Liver (tissue), 9 donors: ENCODE measurements around the gene WDR74. TPM values are rescaled to one million over a fixed set of nuclear protein-coding genes. Genes with fewer than 3 reads are reported as not detected.

ENCODE experiments used
- DNase-seq: peaks from one replicate; pipeline ENCODE4 v3.0.0-alpha.2; 2017; ENCODE audit warnings: low spot score
- H3K27ac ChIP-seq, 2 donors: one replicate each; pipeline ENCODE4 v1.7.0; 2013; ENCODE audit warnings: inconsistent platforms in 2 of 2, low read length in 2 of 2, control low read depth in 1 of 2, low read depth in 1 of 2, mild to moderate bottlenecking in 1 of 2
- H3K27me3 ChIP-seq, 4 donors: one replicate each; pipeline versions ENCODE4 v1.6.1 to v1.7.0; 2013; ENCODE audit warnings: low read length in 3 of 4, inconsistent platforms in 1 of 4, mild to moderate bottlenecking in 1 of 4, moderate library complexity in 1 of 4; ENCODE audit not compliant: control insufficient read depth in 4 of 4, insufficient read depth in 4 of 4
- H3K36me3 ChIP-seq, 4 donors: one replicate each; pipeline versions ENCODE4 v1.6.1 to v1.7.0; 2013; ENCODE audit warnings: low read length in 3 of 4, mild to moderate bottlenecking in 3 of 4, low read depth in 1 of 4, moderate library complexity in 1 of 4; ENCODE audit not compliant: control insufficient read depth in 4 of 4, insufficient read depth in 3 of 4
- H3K4me1 ChIP-seq, 4 donors: one replicate each; pipeline versions ENCODE4 v1.6.1 to v1.7.0; 2013; ENCODE audit warnings: low read length in 3 of 4, mild to moderate bottlenecking in 3 of 4, moderate library complexity in 1 of 4; ENCODE audit not compliant: control insufficient read depth in 4 of 4, insufficient read depth in 4 of 4
- H3K4me3 ChIP-seq, 3 donors: one replicate each; pipeline versions ENCODE4 v1.6.1 to v1.7.0; 2013; ENCODE audit warnings: low read length in 3 of 3, control low read depth in 1 of 3, low read depth in 1 of 3, mild to moderate bottlenecking in 1 of 3
- H3K9ac ChIP-seq, 2 donors: one replicate each; pipeline ENCODE4 v1.7.0; 2013; ENCODE audit warnings: low read length in 2 of 2, mild to moderate bottlenecking in 2 of 2, moderate library complexity in 2 of 2, control low read depth in 1 of 2, low read depth in 1 of 2
- H3K9me3 ChIP-seq, 4 donors: one replicate each; pipeline versions ENCODE4 v1.6.1 to v1.7.0; 2013; ENCODE audit warnings: low read length in 3 of 4; ENCODE audit not compliant: control insufficient read depth in 4 of 4
- EGR1 ChIP-seq, 2 donors: IDR thresholded peaks; 2 replicates each; pipeline ENCODE4 v1.6.1; 2016 to 2018; ENCODE audit warnings: antibody characterized with exemption in 2 of 2, low read depth in 2 of 2
- FOXA1 ChIP-seq: IDR thresholded peaks from 2 replicates; pipeline ENCODE4 v1.6.1; 2016; ENCODE audit warnings: antibody characterized with exemption
- FOXA2 ChIP-seq: IDR thresholded peaks from 2 replicates; pipeline ENCODE4 v1.6.1; 2016; ENCODE audit warnings: antibody characterized with exemption
- GABPA ChIP-seq, 2 donors: IDR thresholded peaks in 1 of 2; conservative IDR thresholded peaks in 1 of 2; 2 replicates each; pipeline ENCODE4 v1.6.1; 2016; ENCODE audit warnings: antibody characterized with exemption in 2 of 2, mild to moderate bottlenecking in 1 of 2, moderate library complexity in 1 of 2
- HNF4A ChIP-seq, 2 donors: conservative IDR thresholded peaks; 2 replicates each; pipeline ENCODE4 v1.6.1; 2016; ENCODE audit warnings: antibody characterized with exemption in 2 of 2, mild to moderate bottlenecking in 2 of 2
- HNF4G ChIP-seq: IDR thresholded peaks from 2 replicates; pipeline ENCODE4 v1.6.1; 2016; ENCODE audit warnings: antibody characterized with exemption
- JUND ChIP-seq, 2 donors: IDR thresholded peaks; 2 replicates each; pipeline ENCODE4 v1.6.1; 2016; ENCODE audit warnings: antibody characterized with exemption in 2 of 2
- NR2F2 ChIP-seq: IDR thresholded peaks from 2 replicates; pipeline ENCODE4 v1.6.1; 2016; ENCODE audit warnings: antibody characterized with exemption
- RAD21 ChIP-seq, 2 donors: IDR thresholded peaks; 2 replicates each; pipeline ENCODE4 v1.6.1; 2016; ENCODE audit warnings: antibody characterized with exemption in 2 of 2, mild to moderate bottlenecking in 2 of 2
- RXRA ChIP-seq, 2 donors: IDR thresholded peaks; 2 replicates each; pipeline ENCODE4 v1.6.1; 2017 to 2018; ENCODE audit warnings: antibody characterized with exemption in 2 of 2, mild to moderate bottlenecking in 1 of 2
- SP1 ChIP-seq: IDR thresholded peaks from 2 replicates; pipeline ENCODE4 v1.6.1; 2018; ENCODE audit warnings: antibody characterized with exemption, mild to moderate bottlenecking
- TAF1 ChIP-seq: conservative IDR thresholded peaks from 2 replicates; pipeline ENCODE4 v1.6.1; 2016; ENCODE audit warnings: antibody characterized with exemption, mild to moderate bottlenecking
- YY1 ChIP-seq: IDR thresholded peaks from 2 replicates; pipeline ENCODE4 v1.6.1; 2016; ENCODE audit warnings: antibody characterized with exemption, mild to moderate bottlenecking
- WGBS: extraction: QIAGEN DNeasy Blood & Tissue Kit; methylation state at CpG from one replicate; pipeline ENCODE4 v1.1.7; 2013; 5-methylcytosine and 5-hydroxymethylcytosine counted together
- polyA plus RNA-seq, 2 donors: library from polyadenylated mRNA; stranded (reverse) in 1 of 2; unstranded in 1 of 2; fragments of 200-250 nt in 1 of 2; fragments of >200 nt in 1 of 2; fragmentation: Nextera tagmentation in 1 of 2; extraction: Ambion mirVana in 1 of 2; gene quantifications; one replicate each; pipeline versions ENCODE4 v1.2.1 to v1.2.3, GENCODE V29; 2013 to 2015
- total RNA-seq, 2 donors: library from RNA; depleted of rRNA; stranded (reverse); fragments of >200 nt; gene quantifications; one replicate each; pipeline ENCODE4 v1.2.3, GENCODE V29; 2014
- TF ChIP-seq, protein P1 (sequence below): fragments of 150-350 bp; IDR thresholded peaks from 2 replicates; pipeline ENCODE4 v1.5.1; 2017; ENCODE audit warnings: improper control_type of control experiment, low read depth, low read length; ENCODE audit not compliant: missing input control
- TF ChIP-seq, protein P2 (sequence below): IDR thresholded peaks from 2 replicates; pipeline ENCODE4 v1.6.1; 2016; ENCODE audit warnings: antibody characterized with exemption
- TF ChIP-seq, protein P3 (sequence below): IDR thresholded peaks from 2 replicates; pipeline ENCODE4 v1.6.1; 2016; ENCODE audit warnings: antibody characterized with exemption
- TF ChIP-seq, protein P4 (sequence below): IDR thresholded peaks from 2 replicates; pipeline ENCODE4 v1.6.1; 2016; ENCODE audit warnings: antibody characterized with exemption, mild to moderate bottlenecking
- TF ChIP-seq, protein P5 (sequence below): IDR thresholded peaks from 2 replicates; pipeline ENCODE4 v1.6.1; 2016; ENCODE audit warnings: antibody characterized with exemption
- donor health status: healthy.
- donor health status: healthy.
- donor health status: healthy.
- donor health status: healthy.
- donor health status: healthy.

Gene WDR74
- total RNA-seq = 10 to 100 TPM; 17.1 to 21.5 TPM
- polyA plus RNA-seq = 10 to 100 TPM; 19.6 to 22.5 TPM

DNA sequence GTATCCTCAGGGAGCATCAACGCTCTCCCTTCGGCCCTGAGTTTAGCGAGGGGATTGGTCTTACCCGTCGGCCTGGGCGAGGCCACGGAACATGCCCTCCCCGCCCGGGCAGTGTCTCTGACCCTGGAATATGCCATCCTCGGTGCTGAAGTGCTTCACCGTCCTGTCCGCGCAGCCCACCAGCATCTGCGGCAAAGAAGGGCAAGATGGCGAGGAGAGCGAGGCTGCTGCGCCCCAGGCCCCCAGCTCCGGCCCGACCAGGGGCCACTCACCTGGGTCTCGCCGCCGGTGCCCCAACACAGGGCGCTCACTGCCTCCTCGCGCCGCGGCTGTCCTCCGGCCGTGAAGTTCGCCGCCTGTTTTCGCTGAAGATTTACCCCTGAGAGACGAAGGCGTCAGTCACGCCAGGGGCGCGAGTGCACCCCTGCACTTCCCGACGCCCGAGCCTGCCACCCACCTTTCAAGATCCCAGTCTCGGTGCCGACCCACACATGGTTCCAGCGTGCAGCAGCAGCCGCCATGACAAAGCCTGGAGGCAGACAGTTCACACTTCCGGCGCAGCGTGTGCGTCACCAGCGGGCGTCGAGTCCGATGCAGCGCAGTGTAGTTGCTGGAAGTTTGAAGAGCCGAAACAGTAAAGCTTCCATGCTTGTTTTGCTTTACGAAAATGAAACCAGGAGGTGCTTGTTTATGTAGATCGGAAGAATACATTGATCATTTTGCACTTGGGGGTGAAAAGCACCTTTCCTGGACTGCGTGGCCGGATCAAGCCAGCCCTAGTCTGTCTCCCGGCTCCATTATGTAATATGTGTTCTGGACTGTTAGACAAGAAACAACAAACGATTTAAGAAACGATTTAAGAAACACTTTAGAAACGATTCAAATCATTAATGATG lies at the start of gene WDR74:
Gene WDR74 (minus strand): TSS at position 541 of the 896 bp plus-strand sequence. CDS start 20 bp downstream, at position 521.
- Histone ChIP-seq H3K36me3 (peaks cover 4 to 20% (median 6%) of the 10 kb centered on the region in 4 donors), H3K27me3 (no peaks in the 10 kb centered on the region), H3K27ac (peak within 1 kb of the TSS; percentile 99), H3K9ac (peak within 1 kb of the TSS; percentile 95 to 100), H3K9me3 (no peaks in the 10 kb centered on the region), H3K4me3 (peak within 1 kb of the TSS; percentile 81 to 94 (median 91)), H3K4me1 (peaks cover 0 to 30% (median 23%) of the 10 kb centered on the region in 4 donors)
- TF ChIP-seq, protein P1, sequence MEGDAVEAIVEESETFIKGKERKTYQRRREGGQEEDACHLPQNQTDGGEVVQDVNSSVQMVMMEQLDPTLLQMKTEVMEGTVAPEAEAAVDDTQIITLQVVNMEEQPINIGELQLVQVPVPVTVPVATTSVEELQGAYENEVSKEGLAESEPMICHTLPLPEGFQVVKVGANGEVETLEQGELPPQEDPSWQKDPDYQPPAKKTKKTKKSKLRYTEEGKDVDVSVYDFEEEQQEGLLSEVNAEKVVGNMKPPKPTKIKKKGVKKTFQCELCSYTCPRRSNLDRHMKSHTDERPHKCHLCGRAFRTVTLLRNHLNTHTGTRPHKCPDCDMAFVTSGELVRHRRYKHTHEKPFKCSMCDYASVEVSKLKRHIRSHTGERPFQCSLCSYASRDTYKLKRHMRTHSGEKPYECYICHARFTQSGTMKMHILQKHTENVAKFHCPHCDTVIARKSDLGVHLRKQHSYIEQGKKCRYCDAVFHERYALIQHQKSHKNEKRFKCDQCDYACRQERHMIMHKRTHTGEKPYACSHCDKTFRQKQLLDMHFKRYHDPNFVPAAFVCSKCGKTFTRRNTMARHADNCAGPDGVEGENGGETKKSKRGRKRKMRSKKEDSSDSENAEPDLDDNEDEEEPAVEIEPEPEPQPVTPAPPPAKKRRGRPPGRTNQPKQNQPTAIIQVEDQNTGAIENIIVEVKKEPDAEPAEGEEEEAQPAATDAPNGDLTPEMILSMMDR = no peak
- TF ChIP-seq YY1 (peak; percentile 99), TAF1 (peak; percentile 41), HNF4G (no peak), RXRA (IDR thresholded peaks at IDR 0.05) (peak; percentile 21 to 50), HNF4A (conservative IDR thresholded peaks at IDR 0.05) (peak; percentile 18 to 28), GABPA (IDR thresholded peaks at IDR 0.05 in 1 of 2, conservative IDR thresholded peaks at IDR 0.05 in 1 of 2) (peak; percentile 71 to 94), NR2F2 (peak; percentile 49), FOXA1 (peak; percentile 25), JUND (IDR thresholded peaks at IDR 0.05) (no peak), FOXA2 (no peak), RAD21 (IDR thresholded peaks at IDR 0.05) (no peak), SP1 (peak; percentile 68), EGR1 (IDR thresholded peaks at IDR 0.05; ENCODE audit: low read depth in 2 of 2) (peak; percentile 21 to 22)
- TF ChIP-seq, protein P2, sequence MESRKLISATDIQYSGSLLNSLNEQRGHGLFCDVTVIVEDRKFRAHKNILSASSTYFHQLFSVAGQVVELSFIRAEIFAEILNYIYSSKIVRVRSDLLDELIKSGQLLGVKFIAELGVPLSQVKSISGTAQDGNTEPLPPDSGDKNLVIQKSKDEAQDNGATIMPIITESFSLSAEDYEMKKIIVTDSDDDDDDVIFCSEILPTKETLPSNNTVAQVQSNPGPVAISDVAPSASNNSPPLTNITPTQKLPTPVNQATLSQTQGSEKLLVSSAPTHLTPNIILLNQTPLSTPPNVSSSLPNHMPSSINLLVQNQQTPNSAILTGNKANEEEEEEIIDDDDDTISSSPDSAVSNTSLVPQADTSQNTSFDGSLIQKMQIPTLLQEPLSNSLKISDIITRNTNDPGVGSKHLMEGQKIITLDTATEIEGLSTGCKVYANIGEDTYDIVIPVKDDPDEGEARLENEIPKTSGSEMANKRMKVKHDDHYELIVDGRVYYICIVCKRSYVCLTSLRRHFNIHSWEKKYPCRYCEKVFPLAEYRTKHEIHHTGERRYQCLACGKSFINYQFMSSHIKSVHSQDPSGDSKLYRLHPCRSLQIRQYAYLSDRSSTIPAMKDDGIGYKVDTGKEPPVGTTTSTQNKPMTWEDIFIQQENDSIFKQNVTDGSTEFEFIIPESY = peak; percentile 53
- TF ChIP-seq, protein P3, sequence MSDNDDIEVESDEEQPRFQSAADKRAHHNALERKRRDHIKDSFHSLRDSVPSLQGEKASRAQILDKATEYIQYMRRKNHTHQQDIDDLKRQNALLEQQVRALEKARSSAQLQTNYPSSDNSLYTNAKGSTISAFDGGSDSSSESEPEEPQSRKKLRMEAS = peak; percentile 99
- TF ChIP-seq, protein P4, sequence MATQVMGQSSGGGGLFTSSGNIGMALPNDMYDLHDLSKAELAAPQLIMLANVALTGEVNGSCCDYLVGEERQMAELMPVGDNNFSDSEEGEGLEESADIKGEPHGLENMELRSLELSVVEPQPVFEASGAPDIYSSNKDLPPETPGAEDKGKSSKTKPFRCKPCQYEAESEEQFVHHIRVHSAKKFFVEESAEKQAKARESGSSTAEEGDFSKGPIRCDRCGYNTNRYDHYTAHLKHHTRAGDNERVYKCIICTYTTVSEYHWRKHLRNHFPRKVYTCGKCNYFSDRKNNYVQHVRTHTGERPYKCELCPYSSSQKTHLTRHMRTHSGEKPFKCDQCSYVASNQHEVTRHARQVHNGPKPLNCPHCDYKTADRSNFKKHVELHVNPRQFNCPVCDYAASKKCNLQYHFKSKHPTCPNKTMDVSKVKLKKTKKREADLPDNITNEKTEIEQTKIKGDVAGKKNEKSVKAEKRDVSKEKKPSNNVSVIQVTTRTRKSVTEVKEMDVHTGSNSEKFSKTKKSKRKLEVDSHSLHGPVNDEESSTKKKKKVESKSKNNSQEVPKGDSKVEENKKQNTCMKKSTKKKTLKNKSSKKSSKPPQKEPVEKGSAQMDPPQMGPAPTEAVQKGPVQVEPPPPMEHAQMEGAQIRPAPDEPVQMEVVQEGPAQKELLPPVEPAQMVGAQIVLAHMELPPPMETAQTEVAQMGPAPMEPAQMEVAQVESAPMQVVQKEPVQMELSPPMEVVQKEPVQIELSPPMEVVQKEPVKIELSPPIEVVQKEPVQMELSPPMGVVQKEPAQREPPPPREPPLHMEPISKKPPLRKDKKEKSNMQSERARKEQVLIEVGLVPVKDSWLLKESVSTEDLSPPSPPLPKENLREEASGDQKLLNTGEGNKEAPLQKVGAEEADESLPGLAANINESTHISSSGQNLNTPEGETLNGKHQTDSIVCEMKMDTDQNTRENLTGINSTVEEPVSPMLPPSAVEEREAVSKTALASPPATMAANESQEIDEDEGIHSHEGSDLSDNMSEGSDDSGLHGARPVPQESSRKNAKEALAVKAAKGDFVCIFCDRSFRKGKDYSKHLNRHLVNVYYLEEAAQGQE = peak; percentile 44
- TF ChIP-seq, protein P5, sequence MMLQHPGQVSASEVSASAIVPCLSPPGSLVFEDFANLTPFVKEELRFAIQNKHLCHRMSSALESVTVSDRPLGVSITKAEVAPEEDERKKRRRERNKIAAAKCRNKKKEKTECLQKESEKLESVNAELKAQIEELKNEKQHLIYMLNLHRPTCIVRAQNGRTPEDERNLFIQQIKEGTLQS = no peak
- WGBS = under 1% methylated on average over 62 of the region's 62 CpGs
- DNase-seq = peak; percentile 91
